IMR-90 (cell line): ENCODE results near the gene ZC3H4. TPM values are rescaled to one million over a fixed set of nuclear protein-coding genes. Genes with fewer than 3 reads are reported as not detected.

Experiments
- ATAC-seq: fragments of 200-7000 bp; cut with Tn5 transposase; 2 replicates; pipeline ENCODE4 v1.9.1; 2020; ENCODE audit warnings: low read depth, mild to moderate bottlenecking, moderate library complexity
- BruUV-seq: library from RNA; stranded (reverse); fragments of 400-500 nt; replicated peaks from 2 replicates; lab custom pipeline; 2021; lab: Mats Ljungman, UMichigan
- CTCF ChIA-PET: fragments of 300-600 bp; formaldehyde crosslinking; extraction: SDS; loops from one replicate; lab custom pipeline; 2021; ENCODE audit warnings: antibody characterized with exemption; lab: Yijun Ruan, JAX
- POLR2A ChIA-PET: fragments of 300-600 bp; sonication (Branson Sonifier 250); formaldehyde crosslinking; loops from one replicate; lab custom pipeline; 2022; ENCODE audit warnings: antibody characterized with exemption; ENCODE audit not compliant: unreplicated experiment; lab: Charles Lee
- DNase-seq: peaks from one replicate; pipeline ENCODE4 v3.0.0; 2013
- H2AFZ ChIP-seq: replicated peaks from 2 replicates; pipeline ENCODE3; 2013; ENCODE audit warnings: low read length, mild to moderate bottlenecking; ENCODE audit not compliant: poor library complexity
- H2AK5ac ChIP-seq: 2 replicates; pipeline ENCODE4 v1.6.1; 2013; ENCODE audit warnings: low read depth, low read length, inconsistent platforms
- H2AK9ac ChIP-seq: replicated peaks from 2 replicates; pipeline ENCODE3; 2013; ENCODE audit warnings: mild to moderate bottlenecking, low read depth, low read length, moderate library complexity; ENCODE audit not compliant: poor library complexity
- H2BK120ac ChIP-seq: 2 replicates; pipeline ENCODE4 v1.6.1; 2013; ENCODE audit warnings: low read depth, low read length, inconsistent platforms
- H2BK15ac ChIP-seq: 3 replicates; pipeline ENCODE4 v1.6.1; 2013; ENCODE audit warnings: low read depth, low read length, inconsistent platforms
- H2BK20ac ChIP-seq: 2 replicates; pipeline ENCODE4 v1.6.1; 2013; ENCODE audit warnings: low read depth, mild to moderate bottlenecking, inconsistent platforms, low read length, moderate library complexity
- H2BK5ac ChIP-seq: 2 replicates; pipeline ENCODE4 v1.6.1; 2013; ENCODE audit warnings: mild to moderate bottlenecking, low read depth, low read length, inconsistent platforms; ENCODE audit not compliant: poor library complexity, severe bottlenecking
- H3K14ac ChIP-seq: replicated peaks from 2 replicates; pipeline ENCODE4 v1.6.1; 2013; ENCODE audit warnings: low read depth, low read length, inconsistent platforms
- H3K18ac ChIP-seq: 2 replicates; pipeline ENCODE4 v1.6.1; 2013; ENCODE audit warnings: low read depth, low read length, control low read depth
- H3K23ac ChIP-seq: 2 replicates; pipeline ENCODE4 v1.6.1; 2013; ENCODE audit warnings: low read depth, low read length, inconsistent platforms
- H3K27ac ChIP-seq: 2 replicates; pipeline ENCODE4 v1.5.1; 2013; ENCODE audit warnings: mild to moderate bottlenecking, control low read depth, low read length; ENCODE audit not compliant: insufficient read depth
- H3K27me3 ChIP-seq: 2 replicates; pipeline ENCODE4 v1.6.1; 2013; ENCODE audit warnings: low read length; ENCODE audit not compliant: control insufficient read depth, insufficient read depth
- H3K36me3 ChIP-seq: 2 replicates; pipeline ENCODE4 v1.6.1; 2013; ENCODE audit warnings: low read length, mixed read lengths; ENCODE audit not compliant: control insufficient read depth, insufficient read depth
- H3K4ac ChIP-seq: 2 replicates; pipeline ENCODE4 v1.6.1; 2013; ENCODE audit warnings: low read depth, low read length, inconsistent platforms
- H3K4me1 ChIP-seq: 2 replicates; pipeline ENCODE4 v1.6.1; 2013; ENCODE audit warnings: low read length, mixed read lengths; ENCODE audit not compliant: control insufficient read depth, insufficient read depth
- H3K4me2 ChIP-seq: 2 replicates; pipeline ENCODE4 v1.6.1; 2013; ENCODE audit warnings: low read depth, mild to moderate bottlenecking, control low read depth, low read length, moderate library complexity
- H3K4me3 ChIP-seq: 2 replicates; pipeline ENCODE4 v1.5.1; 2013; ENCODE audit warnings: low read depth, mild to moderate bottlenecking, control low read depth, low read length, moderate library complexity; ENCODE audit not compliant: insufficient read depth
- H3K56ac ChIP-seq: 2 replicates; pipeline ENCODE4 v1.6.1; 2013; ENCODE audit warnings: low read length, inconsistent platforms; ENCODE audit not compliant: insufficient read depth; ENCODE audit errors: extremely low read depth
- H3K79me1 ChIP-seq, 2 experiments: 2 replicates each; pipeline ENCODE4 v1.6.1; 2013; ENCODE audit warnings: low read length in 2 of 2, inconsistent platforms in 1 of 2, low read depth in 1 of 2
- H3K9ac ChIP-seq: 2 replicates; pipeline ENCODE4 v1.6.1; 2013; ENCODE audit warnings: low read depth, low read length, control low read depth
- H3K9me1 ChIP-seq: 2 replicates; pipeline ENCODE4 v1.6.1; 2013; ENCODE audit warnings: low read length, inconsistent platforms; ENCODE audit not compliant: insufficient read depth
- H3K9me3 ChIP-seq: 2 replicates; pipeline ENCODE4 v1.6.1; 2013; ENCODE audit warnings: low read length; ENCODE audit not compliant: control insufficient read depth, insufficient read depth
- H4K20me1 ChIP-seq: 2 replicates; pipeline ENCODE4 v1.6.1; 2013; ENCODE audit warnings: low read length, inconsistent platforms; ENCODE audit not compliant: insufficient read depth
- H4K5ac ChIP-seq: 2 replicates; pipeline ENCODE4 v1.6.1; 2013; ENCODE audit warnings: mild to moderate bottlenecking, low read depth, low read length, control low read depth
- H4K8ac ChIP-seq, 2 experiments: 2 replicates each; pipeline ENCODE4 v1.6.1; 2013; ENCODE audit warnings: low read depth in 2 of 2, low read length in 2 of 2, control low read depth in 1 of 2, inconsistent platforms in 1 of 2
- H4K91ac ChIP-seq: 2 replicates; pipeline ENCODE4 v1.6.1; 2013; ENCODE audit warnings: low read depth, low read length, inconsistent platforms; ENCODE audit not compliant: insufficient read depth
- WGBS, 2 experiments: methylation state at CpG; one replicate each; pipeline versions ENCODE4 v1.1.5 to v1.1.7; 2013; ENCODE audit warnings: missing lambda C conversion rate in 2 of 2; ENCODE audit not compliant: insufficient read length in 1 of 2; ENCODE audit errors: extremely low coverage in 2 of 2; 5-methylcytosine and 5-hydroxymethylcytosine counted together
- dilution Hi-C: fragments of 300-500 bp; cut with HindIII; formaldehyde crosslinking; loops from one replicate; pipeline ENCODE4 v1.14.3; 2018; ENCODE audit warnings: low sequenced_read_pairs; ENCODE audit not compliant: unreplicated experiment
- in situ Hi-C: fragments of 300-500 bp; cut with MboI; formaldehyde crosslinking; loops from 3 replicates; pipeline ENCODE4 v1.14.3; 2019; ENCODE audit warnings: low sequenced_read_pairs, inconsistent platforms, mixed read lengths
- intact Hi-C: fragments of 100-400 bp; cut with micrococcal nuclease; formaldehyde crosslinking; loops from 2 replicates; pipeline ENCODE4 v1.10.0; 2022
- polyA plus RNA-seq, 3 experiments: library from polyadenylated mRNA; depleted of rRNA; stranded (reverse); fragments of >200 nt; gene quantifications; 2 replicates each; pipeline ENCODE4 v1.2.3, GENCODE V29; 2012; ENCODE audit warnings: low replicate concordance in 1 of 3
- total RNA-seq: library from RNA; depleted of rRNA; stranded (reverse); fragments of >200 nt; gene quantifications from 2 replicates; pipeline ENCODE4 v1.2.3, GENCODE V29; 2012
- TF ChIP-seq, protein P1 (sequence below): fragments of 150-350 bp; IDR thresholded peaks from 2 replicates; pipeline ENCODE4 v1.6.1; 2016; ENCODE audit warnings: low read depth, mild to moderate bottlenecking, low read length, moderate library complexity, borderline replicate concordance

ZC3H4 gene
- total and polyA plus RNA-seq, 2 of the 4 experiments (the other 2 are of a cell fraction) = 3.9 to 8.9 TPM

DNA sequence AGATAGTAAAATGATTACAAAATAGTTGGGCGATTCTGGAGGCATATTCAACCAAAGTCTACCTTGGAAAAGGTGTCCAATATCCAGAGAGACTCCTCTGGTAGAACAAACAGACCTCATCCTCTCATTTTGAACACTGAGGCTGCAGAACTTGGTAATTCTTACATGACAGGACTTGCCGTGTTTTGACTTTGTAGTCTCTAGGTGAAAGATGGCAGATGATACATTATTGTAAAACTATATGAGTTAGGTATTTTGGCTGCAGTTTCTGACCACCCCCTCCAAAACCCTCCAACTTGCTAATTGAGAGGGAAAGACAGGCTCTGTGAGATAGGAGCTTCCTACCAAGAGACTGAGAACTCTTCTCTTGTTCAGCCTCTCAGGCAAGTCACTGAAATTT is 39.7 kb upstream of the ZC3H4 start:
- no peak overlapping the region for H3K4me2 ChIP-seq
- no peak overlapping the region; the same call in 1 of the 2 replicates for H3K27ac ChIP-seq
- H3K27me3 ChIP-seq = no peaks in the 10 kb centered on the region
- H2AK9ac ChIP-seq = no peak overlapping the region
- H2BK5ac ChIP-seq = no peak overlapping the region
- TF ChIP-seq, protein P1, sequence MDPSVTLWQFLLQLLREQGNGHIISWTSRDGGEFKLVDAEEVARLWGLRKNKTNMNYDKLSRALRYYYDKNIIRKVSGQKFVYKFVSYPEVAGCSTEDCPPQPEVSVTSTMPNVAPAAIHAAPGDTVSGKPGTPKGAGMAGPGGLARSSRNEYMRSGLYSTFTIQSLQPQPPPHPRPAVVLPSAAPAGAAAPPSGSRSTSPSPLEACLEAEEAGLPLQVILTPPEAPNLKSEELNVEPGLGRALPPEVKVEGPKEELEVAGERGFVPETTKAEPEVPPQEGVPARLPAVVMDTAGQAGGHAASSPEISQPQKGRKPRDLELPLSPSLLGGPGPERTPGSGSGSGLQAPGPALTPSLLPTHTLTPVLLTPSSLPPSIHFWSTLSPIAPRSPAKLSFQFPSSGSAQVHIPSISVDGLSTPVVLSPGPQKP = no peak
- no peak overlapping the region for H4K91ac ChIP-seq
- WGBS, 2 experiments = no CpG with 5 or more reads among the region's 2 CpGs
- H3K23ac ChIP-seq = no peak overlapping the region
- no peak overlapping the region for H4K8ac ChIP-seq
- H3K4ac ChIP-seq = no peak overlapping the region
- H4K5ac ChIP-seq = no peak overlapping the region
- in situ Hi-C loops (no loop called here), intact Hi-C loops (no loop called here), dilution Hi-C loops (no loop called here)
- no peak overlapping the region for H3K4me3 ChIP-seq
- no peak for ATAC-seq
- ChIA-PET CTCF (interaction anchor here (1.4 to 2.1 kb wide), 2 partner anchors 91 to 94 kb away, joined by 3 to 6 read pairs; no protein-coding TSS in a partner anchor), POLR2A (no interaction called here)
- no peak for DNase-seq
- H3K4me1 ChIP-seq = peaks cover 18% of the 10 kb centered on the region
- BruUV-seq = no TSS peak
- H3K79me1 ChIP-seq = peaks cover 31 to 75% of the 10 kb centered on the region in 2 experiments
- H2BK20ac ChIP-seq = no peak overlapping the region
- peaks cover 35% of the 10 kb centered on the region for H3K36me3 ChIP-seq
- no peak overlapping the region for H2AFZ ChIP-seq
- no peak overlapping the region for H2AK5ac ChIP-seq
- no peak overlapping the region for H3K14ac ChIP-seq
- H2BK120ac ChIP-seq = no peak overlapping the region
- peaks cover 13% of the 10 kb centered on the region for H4K20me1 ChIP-seq
- H3K18ac ChIP-seq = no peak overlapping the region
- H3K56ac ChIP-seq = no peak overlapping the region
- H3K9ac ChIP-seq = no peak overlapping the region
- H3K9me3 ChIP-seq = no peaks in the 10 kb centered on the region
- no peak overlapping the region for H2BK15ac ChIP-seq
- peaks cover 7% of the 10 kb centered on the region for H3K9me1 ChIP-seq
